ENCODE results near the gene GLRX. TPM values are rescaled to one million over a fixed set of nuclear protein-coding genes. Genes with fewer than 3 reads are reported as not detected.

Gene GLRX
- total RNA-seq, 4 donors from 2014 or later = 52.2 to 148 (median 96.5) TPM

DNA sequence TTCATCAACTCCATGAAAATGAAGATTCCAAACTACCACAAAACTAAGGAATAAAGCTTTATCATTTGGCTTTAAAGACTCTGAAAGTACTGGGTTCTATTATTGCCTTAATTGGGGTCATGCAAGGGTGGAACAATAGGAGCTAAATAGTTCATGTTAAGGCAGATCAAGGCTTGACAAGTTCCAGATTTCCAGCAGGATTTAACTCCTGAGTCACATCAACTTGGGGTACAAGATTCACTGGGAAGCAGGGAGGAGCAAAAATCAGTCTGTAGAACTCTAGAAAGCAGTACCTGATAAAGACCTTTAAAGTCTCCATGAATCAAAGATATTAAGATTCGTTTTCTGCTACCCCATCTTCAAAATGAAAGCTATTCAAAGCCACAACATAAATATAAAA, 41.9 kb upstream of the GLRX start:
- TF ChIP-seq, protein P1, sequence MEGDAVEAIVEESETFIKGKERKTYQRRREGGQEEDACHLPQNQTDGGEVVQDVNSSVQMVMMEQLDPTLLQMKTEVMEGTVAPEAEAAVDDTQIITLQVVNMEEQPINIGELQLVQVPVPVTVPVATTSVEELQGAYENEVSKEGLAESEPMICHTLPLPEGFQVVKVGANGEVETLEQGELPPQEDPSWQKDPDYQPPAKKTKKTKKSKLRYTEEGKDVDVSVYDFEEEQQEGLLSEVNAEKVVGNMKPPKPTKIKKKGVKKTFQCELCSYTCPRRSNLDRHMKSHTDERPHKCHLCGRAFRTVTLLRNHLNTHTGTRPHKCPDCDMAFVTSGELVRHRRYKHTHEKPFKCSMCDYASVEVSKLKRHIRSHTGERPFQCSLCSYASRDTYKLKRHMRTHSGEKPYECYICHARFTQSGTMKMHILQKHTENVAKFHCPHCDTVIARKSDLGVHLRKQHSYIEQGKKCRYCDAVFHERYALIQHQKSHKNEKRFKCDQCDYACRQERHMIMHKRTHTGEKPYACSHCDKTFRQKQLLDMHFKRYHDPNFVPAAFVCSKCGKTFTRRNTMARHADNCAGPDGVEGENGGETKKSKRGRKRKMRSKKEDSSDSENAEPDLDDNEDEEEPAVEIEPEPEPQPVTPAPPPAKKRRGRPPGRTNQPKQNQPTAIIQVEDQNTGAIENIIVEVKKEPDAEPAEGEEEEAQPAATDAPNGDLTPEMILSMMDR (IDR thresholded peaks at IDR 0.05; ENCODE audit: low read depth) = no peak

DNA sequence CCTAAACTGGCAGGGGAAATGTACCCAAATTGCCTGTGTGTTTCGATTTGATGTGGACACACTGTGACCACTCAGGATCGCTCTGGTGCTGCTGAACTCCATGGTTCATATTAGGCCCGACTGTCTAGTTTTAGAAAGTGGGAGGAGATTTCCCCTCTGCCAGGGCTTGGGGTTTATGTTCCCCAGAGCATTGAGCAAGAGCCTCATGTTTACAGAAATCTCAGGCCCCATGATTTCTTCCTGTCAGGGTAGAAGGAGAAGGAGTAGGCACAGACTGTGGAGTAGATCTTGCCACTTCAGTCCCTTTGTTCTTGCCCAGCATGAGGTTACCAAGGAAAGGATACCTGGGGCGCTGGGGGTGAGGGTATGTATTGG, 40.8 kb upstream of the GLRX start:
- TF ChIP-seq, protein P1 (IDR thresholded peaks at IDR 0.05; ENCODE audit: low read depth) = no peak

DNA sequence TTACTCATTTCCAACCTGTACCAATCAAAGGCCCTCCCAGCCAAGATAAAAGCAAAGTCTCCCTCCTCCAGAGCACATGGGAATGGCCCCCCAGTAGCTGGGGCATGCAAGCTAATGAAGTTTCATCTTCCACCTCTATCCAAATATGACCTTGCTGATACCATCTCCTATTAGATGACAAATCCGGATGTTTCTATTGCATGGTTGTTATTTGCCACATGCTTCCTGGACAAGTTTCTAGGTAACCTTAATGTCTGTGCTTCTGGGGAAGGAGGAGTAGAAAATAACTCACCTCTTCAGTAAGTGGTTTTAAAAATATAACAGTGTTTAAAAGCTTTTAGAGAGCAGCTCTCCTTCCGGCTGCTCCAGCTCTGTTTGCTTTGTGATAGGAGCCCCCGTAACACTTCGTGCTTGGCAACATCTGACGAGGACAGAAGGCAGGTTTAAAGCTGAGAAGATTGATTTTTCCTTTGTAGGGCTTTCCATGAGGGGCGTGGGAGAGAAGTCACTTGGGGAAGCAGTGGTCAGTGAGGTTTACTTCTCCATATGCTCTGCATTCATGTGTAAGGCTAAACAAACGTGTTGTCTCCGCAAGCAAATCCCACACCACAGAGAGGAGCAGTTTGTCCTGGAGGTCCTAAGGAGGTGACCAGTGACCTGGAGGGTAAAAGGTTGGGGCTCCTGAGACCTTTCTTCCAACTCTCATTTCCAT, 40.3 kb upstream of the GLRX start:
- TF ChIP-seq, protein P1 (IDR thresholded peaks at IDR 0.05; ENCODE audit: low read depth) = no peak

DNA sequence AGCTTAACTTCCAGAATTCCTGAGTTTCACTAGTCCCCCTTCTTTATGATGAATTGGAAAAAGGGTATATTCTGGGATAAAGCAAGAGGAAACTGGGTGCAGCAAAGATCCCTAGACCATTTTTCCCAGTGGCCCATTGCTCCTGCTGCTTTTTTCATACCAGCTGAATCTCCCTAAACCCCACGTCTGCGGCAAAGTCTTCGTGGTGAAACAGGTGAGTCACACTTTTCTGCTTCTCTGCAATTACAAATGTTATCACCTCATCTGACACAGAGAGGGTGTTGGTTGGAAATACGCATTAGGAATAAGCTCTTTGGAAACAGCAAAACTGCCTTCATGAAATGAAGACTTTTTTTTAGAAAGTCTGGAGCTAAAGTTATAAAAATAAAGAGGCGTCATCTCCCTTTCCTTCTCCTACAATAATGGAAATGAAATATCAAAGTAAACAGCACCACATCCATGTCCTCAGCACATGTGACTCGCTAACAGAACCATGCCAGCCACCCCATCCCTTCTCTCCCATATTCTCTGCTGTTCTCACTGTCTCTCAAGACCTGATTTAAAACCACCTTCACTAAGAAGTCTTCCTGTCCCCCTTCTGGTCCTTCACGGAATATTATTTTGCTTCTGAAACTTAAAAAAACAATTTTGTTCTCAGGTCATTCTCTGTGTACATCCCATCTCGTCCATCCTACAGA, 39.5 kb upstream of the GLRX start:
- TF ChIP-seq, protein P1 (IDR thresholded peaks at IDR 0.05; ENCODE audit: low read depth) = no peak

DNA sequence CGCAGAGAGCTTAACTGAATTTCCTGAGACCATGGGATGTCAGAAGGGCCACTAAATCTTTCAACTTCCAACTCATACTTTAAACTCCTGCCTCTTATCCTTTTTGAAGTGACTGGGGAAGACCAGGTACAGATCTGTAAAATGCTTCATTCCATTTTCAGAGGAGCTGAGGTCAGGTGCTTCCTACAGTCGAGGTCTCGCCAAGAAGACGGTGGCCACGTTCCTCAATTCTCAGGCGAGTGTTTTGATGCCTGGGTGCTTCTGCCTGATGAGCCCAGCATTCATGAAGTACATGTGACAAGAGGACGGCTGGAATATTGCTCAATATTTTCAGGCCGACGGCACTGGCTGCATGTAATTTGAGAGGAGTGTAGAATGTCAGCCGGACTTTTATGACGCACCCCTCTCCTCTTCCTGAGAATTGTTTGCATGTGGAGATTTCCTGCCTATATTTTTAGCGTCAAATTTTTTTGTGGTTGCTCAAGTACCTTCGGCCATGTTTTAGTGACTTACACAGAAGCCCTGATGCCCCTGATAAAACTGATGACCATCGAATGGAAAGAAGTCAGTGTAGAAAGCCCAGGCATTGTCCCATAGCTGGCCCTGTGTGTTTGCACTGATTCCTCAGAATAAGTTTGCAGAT, 38.8 kb upstream of the GLRX start:
- TF ChIP-seq, protein P1 (IDR thresholded peaks at IDR 0.05; ENCODE audit: low read depth) = no peak

DNA sequence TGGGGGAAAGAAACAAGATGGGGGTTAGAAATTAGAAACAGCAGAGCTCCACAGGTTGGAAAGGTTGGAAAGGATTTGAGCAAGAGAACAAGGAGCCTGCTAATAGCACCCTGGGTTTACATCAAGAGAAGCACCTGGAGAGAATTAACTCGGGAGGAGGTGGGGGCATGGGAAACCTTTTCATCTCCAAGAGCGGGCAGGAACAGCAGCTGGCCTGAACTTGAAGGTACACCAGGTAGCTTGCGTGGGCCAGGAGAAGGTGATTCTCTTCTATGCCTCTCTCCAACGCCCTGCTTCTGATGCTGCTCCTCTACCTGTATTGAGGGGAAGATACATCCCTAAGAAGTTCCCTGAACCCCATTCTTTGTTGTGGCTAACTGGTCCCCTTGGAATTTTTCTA, 37.1 kb upstream of the GLRX start:
- TF ChIP-seq, protein P1 (IDR thresholded peaks at IDR 0.05; ENCODE audit: low read depth) = no peak
